HG02970 (cell line): Measurements from ENCODE around the gene PLAAT2.

Experiments
- ATAC-seq: cut with Tn5 transposase; IDR thresholded peaks from one replicate; pipeline ENCODE4 v1.9.1; 2021; ENCODE audit warnings: mild to moderate bottlenecking, moderate library complexity, moderate number of reproducible peaks; ENCODE audit not compliant: unreplicated experiment, low FRiP score

PLAAT2 gene

DNA sequence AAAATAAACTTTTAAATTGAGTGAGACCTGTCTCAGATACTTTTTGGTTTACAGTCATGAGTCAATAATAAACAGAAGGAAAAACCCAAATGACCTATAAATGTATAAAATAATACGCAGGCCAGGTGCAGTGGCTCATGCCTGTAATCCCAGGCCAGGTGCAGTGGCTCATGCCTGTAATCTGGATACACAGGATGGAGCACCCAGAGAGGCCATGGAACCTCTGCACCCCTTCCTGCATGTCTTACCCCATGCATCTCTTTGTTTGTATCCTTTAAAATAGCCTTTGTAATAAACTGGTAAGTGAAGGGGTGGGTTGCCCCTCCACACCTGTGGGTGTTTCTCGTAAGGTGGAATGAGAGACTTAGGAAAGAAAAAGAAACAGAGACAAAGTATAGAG is 35.5 kb downstream of the PLAAT2 start:
- ATAC-seq, result no peak

GRCh38 chr11:63523151-63523550 is 40.0 kb downstream of the PLAAT2 start:
- ATAC-seq, result no peak

DNA sequence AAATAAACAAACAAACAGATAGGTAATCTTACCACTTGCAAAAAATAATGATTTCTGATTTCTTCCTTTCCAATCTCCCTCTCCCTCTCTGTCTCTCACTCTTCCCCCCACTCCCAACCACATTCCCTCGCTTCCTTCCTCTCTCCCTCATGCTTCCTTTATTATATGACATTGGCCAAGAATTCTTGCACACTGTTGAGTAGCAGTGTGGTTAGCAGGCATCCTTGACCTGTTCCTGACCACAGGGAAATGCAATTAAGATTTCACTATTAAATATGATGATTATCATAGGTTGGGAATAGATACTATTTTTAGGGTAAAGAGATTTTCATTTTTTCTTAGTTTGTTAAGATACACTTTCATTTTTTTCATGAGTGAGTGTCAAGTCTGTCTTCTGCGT is 41.3 kb downstream of the PLAAT2 start:
- no peak for ATAC-seq

DNA sequence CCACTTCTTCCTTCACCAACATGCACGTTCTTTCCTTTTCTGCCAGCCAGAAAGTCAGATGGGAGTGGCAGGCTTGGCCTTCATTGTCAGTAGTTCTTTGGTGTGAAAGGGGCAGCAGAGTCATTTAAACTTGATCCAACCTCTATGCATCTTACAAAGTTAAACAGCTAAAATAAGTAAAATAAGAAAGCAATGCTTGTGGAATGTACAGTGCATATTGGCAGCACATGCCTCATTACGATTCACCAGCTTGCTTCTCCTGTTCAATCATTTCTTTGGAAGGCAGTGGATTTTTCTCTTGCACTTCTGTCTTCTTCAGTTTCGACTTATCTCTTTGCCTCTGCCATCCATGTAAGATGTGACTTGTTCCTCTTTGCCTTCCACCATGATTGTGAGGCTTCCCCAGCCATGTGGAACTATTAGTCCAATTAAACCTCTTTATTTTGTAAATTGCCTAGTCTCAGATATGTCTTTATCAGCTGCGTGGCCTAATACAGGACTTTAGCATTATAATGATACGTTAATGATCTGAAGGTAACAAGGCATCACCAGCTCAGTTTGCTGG is 42.5 kb downstream of the PLAAT2 start:
- ATAC-seq, result no peak

DNA sequence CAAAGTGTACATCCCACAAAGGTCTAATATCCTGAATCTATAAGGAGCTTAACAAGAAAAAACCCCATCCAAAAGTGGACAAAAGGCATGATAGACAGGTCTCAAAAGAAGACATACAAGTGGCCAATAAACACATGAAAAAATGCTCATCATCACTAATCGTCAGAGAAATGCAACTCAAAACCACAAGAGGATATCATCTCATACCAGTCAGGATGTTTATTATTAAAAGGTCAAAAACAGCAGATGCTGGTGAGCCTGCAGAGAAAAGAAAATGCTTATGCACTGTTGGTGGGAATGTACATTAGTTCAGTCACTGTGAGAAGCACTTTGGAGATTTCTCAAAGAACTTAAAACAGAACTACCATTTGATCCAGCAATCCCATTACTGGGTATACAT is 44.6 kb downstream of the PLAAT2 start:
- ATAC-seq, result no peak

GRCh38 chr11:63517156-63517555 is 46.0 kb downstream of the PLAAT2 start:
- no peak for ATAC-seq

DNA sequence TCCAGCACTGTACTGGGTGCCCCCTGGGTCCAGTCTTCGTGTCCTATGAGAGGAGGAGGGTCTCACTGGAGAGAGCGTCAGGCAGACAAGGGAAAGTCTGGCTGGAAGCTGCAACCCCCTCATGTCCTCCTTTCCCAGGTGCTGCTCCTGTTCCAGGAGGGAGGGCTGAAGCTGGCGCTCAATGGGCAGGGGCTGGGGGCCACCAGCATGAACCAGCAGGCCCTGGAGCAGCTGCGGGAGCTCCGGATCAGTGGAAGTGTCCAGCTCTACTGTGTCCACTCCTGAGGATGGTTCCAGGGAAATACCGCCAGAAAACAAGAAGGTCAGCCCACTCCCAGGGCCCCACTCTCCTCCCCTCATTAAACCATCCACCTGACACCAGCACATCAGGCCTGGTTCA is 47.1 kb downstream of the PLAAT2 start:
- no peak for ATAC-seq

DNA sequence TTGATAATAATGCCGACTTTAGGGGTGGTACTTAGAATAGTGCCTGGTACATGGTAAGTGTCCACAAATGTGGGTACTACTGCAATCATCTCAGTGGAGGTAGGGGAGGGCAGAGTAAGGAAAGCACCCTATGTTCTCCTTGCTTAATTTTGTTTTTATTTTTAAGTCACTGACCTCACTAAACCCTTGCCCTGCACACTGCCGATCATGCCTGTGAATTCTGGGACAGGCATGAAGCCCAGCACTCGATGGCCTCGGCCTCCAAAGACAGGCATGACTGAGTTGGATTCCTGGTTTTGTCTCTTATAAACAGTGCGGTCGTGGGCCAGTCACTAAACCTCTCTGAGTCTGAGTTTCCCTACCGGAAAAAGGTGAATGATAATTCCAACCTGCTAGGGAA is 50.4 kb downstream of the PLAAT2 start:
- ATAC-seq, result no peak

- no peak for ATAC-seq
Measured at GRCh38 chr11:63511048-63511748, 52.0 kb downstream of the PLAAT2 start.

DNA sequence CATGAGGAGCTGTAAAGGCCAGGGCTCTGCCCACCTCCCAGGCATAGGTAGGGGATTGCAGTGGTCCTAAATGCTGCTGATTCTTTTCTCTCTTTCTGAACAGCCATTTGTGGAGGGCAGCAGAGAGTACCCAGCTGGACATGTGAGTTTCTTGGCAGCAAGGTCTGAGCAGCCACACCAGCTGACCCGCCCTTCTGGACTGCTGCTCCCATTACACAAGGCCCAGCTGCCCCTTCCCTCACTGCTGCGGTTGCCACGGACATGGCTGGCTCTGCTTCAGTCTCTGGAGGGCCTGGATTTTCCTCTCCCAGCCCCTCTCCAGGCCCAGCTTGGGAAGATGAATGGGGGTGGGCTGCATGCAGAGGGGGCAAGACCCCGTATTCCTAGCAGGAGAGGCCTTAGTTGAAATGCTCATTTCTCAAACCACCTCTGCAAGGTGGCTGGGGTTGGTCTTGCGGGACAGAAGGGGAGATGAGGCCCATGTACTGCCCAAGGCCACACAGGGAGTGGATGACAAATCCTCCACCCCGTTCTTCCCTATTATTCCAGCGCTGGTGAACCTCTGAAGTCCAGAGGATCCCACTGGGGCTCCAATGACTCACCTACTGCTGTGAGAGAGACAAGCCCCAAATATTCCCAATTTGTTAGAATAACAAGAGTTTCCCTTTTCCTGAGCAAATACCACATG is 52.7 kb downstream of the PLAAT2 start:
- ATAC-seq, result no peak

GRCh38 chr11:63508745-63509144 is 54.4 kb downstream of the PLAAT2 start:
- no peak for ATAC-seq

GRCh38 chr11:63508009-63508408 is 55.2 kb downstream of the PLAAT2 start:
- no peak for ATAC-seq

DNA sequence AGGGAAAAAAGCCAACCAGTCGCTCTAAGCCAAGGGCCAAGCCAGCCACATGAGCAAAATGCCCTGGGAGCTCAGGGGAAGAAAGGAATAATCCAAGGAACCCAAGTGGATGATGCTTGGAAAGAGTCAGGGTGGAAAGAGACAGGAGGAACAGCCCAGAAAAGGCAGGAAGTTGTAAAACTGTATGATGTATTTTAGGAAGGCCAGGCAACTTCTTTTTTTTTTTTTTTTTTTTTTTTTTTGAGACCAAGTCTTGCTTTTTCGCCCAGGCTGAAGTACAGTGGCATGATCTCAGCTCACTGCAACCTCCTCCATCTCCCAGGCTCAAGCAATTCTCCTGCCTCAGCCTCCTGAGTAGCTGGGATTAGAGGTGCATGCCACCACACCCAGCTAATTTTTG is 55.7 kb downstream of the PLAAT2 start:
- no peak for ATAC-seq

GRCh38 chr11:63506876-63507275 is 56.3 kb downstream of the PLAAT2 start:
- ATAC-seq, result no peak

GRCh38 chr11:63505857-63506528 is 57.2 kb downstream of the PLAAT2 start, which contains the start of gene LGALS12:
TSS of gene LGALS12 (plus strand) at chr11:63506084. CDS start at chr11:63506459, 375 bp downstream.
- ATAC-seq, result no peak

DNA sequence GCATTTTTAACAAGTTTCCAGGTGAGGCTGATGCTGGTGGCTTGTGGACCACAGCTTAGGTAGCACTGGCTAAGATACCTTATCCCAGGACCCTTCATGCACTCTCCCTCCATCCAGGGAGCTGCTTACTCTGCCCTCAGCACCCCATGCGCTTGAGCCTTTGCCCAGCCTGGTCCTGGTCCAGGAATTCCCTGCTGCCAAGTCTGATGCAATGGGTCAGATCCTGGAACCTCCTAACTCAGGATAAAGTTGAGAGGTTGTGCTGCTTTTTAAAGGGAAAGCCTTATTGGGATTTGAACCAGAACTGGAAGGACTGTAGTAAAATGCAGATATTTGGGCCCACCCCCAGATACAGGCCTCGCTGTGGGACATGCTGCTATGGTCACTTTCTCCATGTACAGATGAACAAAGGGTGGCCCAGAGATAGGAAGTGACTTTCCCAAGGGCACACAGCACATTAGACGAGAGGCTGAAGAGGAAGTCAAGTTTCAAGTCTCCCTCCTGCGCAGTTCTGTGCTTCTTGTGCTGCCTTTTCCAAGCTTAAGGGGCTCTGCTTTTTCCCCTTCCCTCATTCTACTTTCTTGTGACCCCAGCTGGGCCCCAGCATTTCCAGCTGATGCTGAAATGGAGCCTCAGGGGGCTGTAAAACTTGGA is 58.1 kb downstream of the PLAAT2 start:
- ATAC-seq, result no peak

GRCh38 chr11:63504054-63504453 is 59.1 kb downstream of the PLAAT2 start:
- no peak for ATAC-seq

GRCh38 chr11:63503492-63503891 is 59.7 kb downstream of the PLAAT2 start:
- ATAC-seq, result no peak
